ENCODE measurements around the gene COA7. TPM values are rescaled to one million over a fixed set of nuclear protein-coding genes. Genes with fewer than 3 reads are reported as not detected.

Gene COA7
- total RNA-seq, 1 donor from 2014 or later = 9.8 TPM

GRCh38 chr1:52667290-52667689 lies 30.9 kb downstream of the COA7 start:
- no peak overlapping the region for H3K4me3 ChIP-seq
- no peaks in the 10 kb centered on the region for H3K27me3 ChIP-seq
- no peaks in the 10 kb centered on the region for H3K9me3 ChIP-seq
- H3K36me3 ChIP-seq = no peaks in the 10 kb centered on the region
- peaks cover 12% of the 10 kb centered on the region for H3K4me1 ChIP-seq
- intact Hi-C loops (cut with DNase I) = no loop called here
- no peak for DNase-seq (ENCODE audit: extremely low spot score in 2 of 2)
- H3K27ac ChIP-seq = no peak overlapping the region
- TF ChIP-seq CTCF (IDR thresholded peaks at IDR 0.05) (no peak), POLR2AphosphoS5 (IDR thresholded peaks at IDR 0.05; ENCODE audit: insufficient read depth in 1 of 2, low read depth in 1 of 2) (no peak), POLR2A (IDR thresholded peaks at IDR 0.05) (no peak)

- H3K9me3 ChIP-seq = no peaks in the 10 kb centered on the region
- TF ChIP-seq POLR2AphosphoS5 (IDR thresholded peaks at IDR 0.05; ENCODE audit: insufficient read depth in 1 of 2, low read depth in 1 of 2) = no peak
- TF ChIP-seq CTCF (IDR thresholded peaks at IDR 0.05) = no peak
- TF ChIP-seq POLR2A (IDR thresholded peaks at IDR 0.05) = no peak
- no peak overlapping the region for H3K27ac ChIP-seq
- H3K27me3 ChIP-seq = no peaks in the 10 kb centered on the region
- no peaks in the 10 kb centered on the region for H3K36me3 ChIP-seq
- no peak overlapping the region for H3K4me3 ChIP-seq
- intact Hi-C loops (cut with DNase I) = no loop called here
- peaks cover 12% of the 10 kb centered on the region for H3K4me1 ChIP-seq
- no peak for DNase-seq (ENCODE audit: extremely low spot score in 2 of 2)
Observed at GRCh38 chr1:52665006-52665941, 32.9 kb downstream of the COA7 start.

GRCh38 chr1:52663716-52664115 lies 34.4 kb downstream of the COA7 start:
- Histone ChIP-seq H3K4me1 (peaks cover 12% of the 10 kb centered on the region), H3K9me3 (no peaks in the 10 kb centered on the region), H3K27me3 (no peaks in the 10 kb centered on the region), H3K4me3 (no peak overlapping the region), H3K36me3 (no peaks in the 10 kb centered on the region), H3K27ac (no peak overlapping the region)
- intact Hi-C loops (cut with DNase I) = no loop called here
- no peak for DNase-seq (ENCODE audit: extremely low spot score in 2 of 2)
- TF ChIP-seq POLR2A (IDR thresholded peaks at IDR 0.05) (no peak), POLR2AphosphoS5 (IDR thresholded peaks at IDR 0.05; ENCODE audit: insufficient read depth in 1 of 2, low read depth in 1 of 2) (no peak), CTCF (IDR thresholded peaks at IDR 0.05) (no peak)

GRCh38 chr1:52662645-52663313 lies 35.4 kb downstream of the COA7 start:
- TF ChIP-seq POLR2A (IDR thresholded peaks at IDR 0.05) (no peak), CTCF (IDR thresholded peaks at IDR 0.05) (no peak), POLR2AphosphoS5 (IDR thresholded peaks at IDR 0.05; ENCODE audit: insufficient read depth in 1 of 2, low read depth in 1 of 2) (no peak)
- intact Hi-C loops (cut with DNase I) = no loop called here

More at GRCh38 chr1:52662645-52663313, 35.4 kb downstream of the COA7 start:
- no peaks in the 10 kb centered on the region for H3K36me3 ChIP-seq
- no peak overlapping the region for H3K27ac ChIP-seq
- DNase-seq (ENCODE audit: extremely low spot score in 2 of 2) = no peak
- H3K27me3 ChIP-seq = no peaks in the 10 kb centered on the region
- no peak overlapping the region for H3K4me3 ChIP-seq
- H3K9me3 ChIP-seq = no peaks in the 10 kb centered on the region
- H3K4me1 ChIP-seq = peaks cover 12% of the 10 kb centered on the region

All from vagina (tissue), 2 donors.